GM04503 (cell line): ENCODE data around the gene ZMIZ1.
"Not testable (repeated sequence)": the region's sequence is repeated elsewhere in the genome, so short reads cannot be mapped to it uniquely, and the experiment has no call there.

Experiments
- DNase-seq: peaks from one replicate; pipeline ENCODE4 v3.0.0-alpha.2; 2012; ENCODE audit warnings: low read depth

Gene ZMIZ1

DNA sequence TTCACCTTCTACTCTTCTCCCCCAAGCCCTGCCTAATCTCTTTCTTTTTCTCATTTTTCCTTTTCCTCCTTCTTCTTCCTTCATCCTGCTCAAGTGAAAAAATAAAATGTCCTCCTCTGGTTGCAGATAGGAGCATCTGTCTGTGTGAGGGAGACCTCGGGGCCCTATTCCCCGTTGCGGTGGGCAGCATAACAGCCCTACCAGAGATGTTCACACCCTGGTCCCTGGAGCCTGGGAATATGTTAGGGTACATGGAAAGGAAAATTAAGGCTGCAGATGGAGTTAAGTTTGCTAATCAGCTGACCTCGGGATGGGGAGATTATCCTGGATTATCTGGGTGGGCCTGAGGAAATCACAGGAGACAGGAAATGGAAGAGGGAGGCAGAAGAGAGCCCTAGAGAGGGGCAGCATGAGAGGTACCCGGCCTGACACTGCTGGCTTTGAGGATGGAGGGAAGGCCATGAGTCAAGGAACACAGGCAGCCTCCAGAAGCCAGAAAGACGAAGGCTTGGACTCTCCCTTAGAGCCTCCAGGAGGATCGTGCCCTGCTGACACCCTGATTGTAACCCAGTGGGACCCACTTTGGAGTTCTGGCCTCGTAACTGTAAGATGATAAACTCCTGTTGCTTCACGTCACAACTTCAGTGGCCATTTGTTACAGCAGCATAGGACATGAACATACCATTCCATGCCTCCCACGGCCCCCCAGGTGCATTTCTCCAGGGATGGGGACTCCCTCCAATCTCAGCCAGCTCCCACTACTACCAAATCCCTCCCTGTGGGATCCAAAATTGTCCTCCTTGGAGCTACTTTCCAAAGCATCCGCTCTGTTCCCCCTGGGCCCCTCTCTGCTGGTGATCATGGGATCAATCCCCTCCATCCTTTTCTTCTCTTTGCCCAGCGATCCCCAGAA is 39.0 kb upstream of the ZMIZ1 start:
- DNase-seq = no peak

DNA sequence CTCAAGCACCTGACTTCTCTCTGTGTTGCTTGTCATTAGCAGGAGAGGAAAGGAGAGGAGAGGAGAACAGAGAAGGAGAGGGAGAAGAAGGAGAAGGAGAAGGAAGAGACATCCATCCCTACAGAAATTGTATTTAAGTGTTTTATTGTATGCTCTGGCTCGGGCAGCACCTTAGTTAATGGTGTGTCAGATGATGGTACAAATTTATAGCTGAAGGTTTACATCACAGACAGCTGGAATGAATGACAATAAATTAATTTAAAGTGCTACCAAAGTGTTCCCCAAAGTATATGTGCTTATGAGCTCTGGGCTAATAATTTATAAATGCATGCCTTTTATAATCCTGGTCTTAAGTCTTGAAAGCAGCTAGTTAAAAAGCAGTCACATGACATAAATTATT is 38.1 kb upstream of the ZMIZ1 start:
- no peak for DNase-seq

- DNase-seq = no peak
These were observed 37.0 kb upstream of the ZMIZ1 start for GRCh38 chr10:79031723-79032122.

DNA sequence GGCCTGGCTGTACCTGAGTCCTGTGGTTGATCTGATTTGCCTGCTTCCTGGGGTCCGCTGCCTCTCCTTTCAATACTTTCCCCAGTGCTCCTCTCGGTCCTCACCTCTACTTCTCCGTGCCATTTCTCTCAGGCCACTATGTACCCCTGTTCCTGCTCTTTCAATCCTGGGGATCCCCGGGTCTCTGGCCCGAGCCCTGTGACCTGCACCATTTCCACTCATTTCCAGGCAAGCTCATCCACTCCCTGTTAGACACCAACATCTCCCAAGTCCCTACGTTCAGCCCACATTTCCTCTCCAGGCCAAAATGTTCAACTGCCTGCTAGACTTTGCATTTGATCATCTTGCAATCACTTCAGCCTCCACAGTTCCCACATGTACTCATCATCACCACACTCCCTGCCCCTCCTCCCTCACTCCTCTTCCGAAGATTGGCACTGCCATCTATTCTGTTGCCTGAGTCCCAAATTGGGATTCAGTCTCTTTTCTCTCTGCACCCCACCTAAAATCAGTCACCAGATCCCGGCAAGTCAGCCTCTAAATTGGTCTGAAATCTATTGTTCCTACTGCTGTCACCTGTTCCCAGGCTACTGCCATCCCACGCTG is 34.4 kb upstream of the ZMIZ1 start:
- DNase-seq = no peak

DNA sequence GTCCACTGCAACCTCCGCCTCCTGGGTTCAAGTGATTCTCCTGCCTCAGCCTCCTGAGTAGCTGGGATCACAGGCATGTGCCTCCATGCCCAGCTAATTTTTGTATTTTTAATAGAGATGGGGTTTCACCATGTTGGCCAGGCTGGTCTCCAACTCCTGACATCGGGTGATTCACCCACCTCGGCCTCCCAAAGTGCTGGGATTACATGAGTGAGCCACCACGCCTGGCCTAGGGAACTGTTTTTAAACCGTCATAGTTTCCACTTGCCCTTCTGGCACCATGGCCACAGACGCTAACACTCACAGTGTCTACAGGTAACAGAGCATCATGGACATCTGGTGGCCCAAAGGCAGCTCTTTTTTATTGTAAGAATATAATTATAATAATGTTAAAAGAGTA is 32.4 kb upstream of the ZMIZ1 start:
- not testable (repeated sequence) for DNase-seq

- no peak for DNase-seq
These were observed 30.5 kb upstream of the ZMIZ1 start for GRCh38 chr10:79038104-79038840.

DNA sequence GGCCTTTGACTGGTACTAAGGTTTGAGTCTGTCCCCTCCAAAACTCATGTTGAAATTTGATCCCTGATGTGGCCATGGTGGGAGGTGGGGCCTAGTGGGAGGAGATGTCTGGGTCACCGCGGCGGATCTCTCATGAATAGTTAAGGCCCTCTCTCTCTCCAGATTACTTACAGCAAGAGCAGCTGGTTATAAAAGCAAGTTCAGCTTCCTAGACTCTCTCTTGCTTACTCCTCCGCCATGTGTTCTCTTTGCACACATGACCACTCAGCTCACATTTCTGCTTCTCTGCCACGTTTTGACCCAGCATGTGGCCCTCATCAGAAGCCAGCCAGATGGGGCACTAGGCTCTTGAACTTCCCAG is 29.9 kb upstream of the ZMIZ1 start:
- no peak for DNase-seq

DNA sequence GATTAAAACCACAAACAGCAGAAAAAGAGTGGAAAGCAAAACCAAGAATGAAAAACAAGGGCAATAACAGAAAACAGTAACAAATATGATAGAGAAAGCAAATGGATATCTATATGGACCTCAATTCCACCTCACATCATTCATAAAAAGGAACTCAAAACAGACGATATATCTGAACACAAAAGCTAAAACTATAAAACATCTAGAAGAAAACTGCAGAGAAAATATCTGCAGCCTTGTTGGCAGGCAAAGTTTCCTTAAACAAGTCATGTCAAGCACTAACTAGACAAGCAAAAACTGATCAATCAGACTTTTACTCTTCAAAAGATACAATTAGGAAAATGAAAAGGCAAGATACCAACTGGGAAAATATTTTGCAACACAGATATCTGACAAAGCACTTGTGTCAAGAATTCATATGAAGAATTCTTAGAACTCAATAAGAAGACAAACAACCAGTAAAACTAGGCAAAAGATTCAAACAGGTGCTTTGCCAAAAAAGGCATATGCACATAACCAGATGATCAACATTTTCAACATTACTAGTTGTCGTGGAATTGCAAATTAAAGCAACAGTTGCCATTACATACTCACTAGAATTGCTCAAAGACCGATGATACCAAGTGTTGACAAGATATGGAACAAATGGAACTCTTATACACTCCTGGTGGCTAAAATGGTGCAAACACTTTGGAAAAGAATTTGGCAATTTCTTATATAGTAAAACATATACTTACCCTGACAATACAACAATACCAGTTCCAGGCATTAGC is 25.9 kb upstream of the ZMIZ1 start:
- no peak for DNase-seq

DNA sequence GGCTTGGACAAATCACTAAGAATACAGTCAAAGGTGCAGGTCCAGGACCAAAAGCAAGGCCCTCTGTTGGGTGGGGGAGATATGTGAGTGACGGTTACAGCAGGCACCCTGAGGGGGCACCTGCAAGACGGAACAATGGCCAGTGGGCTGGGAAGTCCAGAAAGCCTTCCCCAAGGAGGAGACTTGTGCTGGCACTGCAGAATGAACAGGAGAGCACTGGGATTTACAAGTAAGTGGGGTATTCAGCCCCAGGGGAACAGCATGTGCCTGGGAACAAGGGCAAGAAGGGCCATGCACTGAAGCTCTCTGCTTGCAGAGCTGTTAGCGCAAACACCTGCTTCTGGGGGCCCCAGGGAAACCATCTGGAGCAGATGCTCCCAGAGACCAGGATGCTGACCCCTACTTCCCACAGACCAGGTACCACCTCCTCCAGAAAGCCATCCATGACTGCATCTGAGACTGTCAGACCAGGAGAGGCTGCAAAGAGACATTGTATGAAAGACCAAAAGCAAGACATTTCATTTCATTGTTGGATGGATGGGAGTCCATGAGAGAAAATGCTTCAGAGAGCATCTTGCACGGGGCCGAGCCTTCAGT is 24.6 kb upstream of the ZMIZ1 start:
- no peak for DNase-seq

DNA sequence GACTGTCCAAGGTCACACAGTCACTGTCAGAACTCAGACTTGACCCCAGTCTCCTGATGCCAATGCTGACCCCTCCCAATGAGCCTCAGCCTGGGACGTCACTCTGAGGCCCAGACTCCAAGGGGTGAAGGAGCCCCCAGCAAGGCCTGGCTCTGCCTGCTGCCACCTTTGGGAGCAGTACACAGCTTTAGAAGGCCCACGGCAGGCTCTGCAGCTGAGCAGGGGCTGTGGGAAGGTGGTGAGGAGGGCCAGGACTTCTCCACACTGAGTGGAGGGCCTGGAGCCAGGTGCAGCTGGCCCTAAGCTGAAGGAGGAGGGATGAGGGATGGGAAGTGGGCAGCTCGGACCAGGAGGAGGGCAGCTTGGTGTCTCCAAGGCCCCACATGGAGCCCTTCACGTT is 23.9 kb upstream of the ZMIZ1 start:
- DNase-seq = no peak

DNA sequence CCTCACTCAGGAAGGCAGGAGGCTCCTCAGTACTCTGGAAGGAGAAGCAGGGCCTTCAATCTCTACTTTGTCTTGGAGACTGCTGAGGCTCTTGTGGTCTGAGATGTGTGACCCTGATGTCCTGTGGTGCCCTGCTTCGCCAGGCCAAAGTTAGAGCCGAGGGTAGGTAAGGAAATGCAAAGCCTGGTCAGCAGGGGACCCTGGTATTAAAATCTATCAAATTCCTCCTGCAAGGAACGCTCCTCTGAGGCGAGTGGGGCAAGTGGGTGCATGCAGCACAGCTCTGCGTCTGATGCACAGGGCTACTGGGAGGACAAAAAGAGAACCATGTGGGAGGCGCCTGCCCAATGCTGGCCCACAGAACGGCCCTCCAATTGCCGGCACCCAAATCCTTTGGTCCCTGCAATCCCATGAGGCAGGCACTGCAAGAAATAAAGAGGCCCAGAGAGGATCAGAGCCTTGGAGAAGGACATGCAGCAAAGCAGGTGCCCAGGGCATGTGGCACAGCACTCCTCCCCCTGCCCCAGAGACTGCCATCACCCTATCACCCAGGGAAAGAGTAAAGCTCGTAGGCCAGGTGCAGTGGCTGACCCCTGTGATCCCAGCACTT is 23.1 kb upstream of the ZMIZ1 start:
- no peak for DNase-seq

GRCh38 chr10:79046326-79046725 is 22.4 kb upstream of the ZMIZ1 start:
- no peak for DNase-seq

- no peak for DNase-seq
These were observed 21.8 kb upstream of the ZMIZ1 start for GRCh38 chr10:79046741-79047583.

DNA sequence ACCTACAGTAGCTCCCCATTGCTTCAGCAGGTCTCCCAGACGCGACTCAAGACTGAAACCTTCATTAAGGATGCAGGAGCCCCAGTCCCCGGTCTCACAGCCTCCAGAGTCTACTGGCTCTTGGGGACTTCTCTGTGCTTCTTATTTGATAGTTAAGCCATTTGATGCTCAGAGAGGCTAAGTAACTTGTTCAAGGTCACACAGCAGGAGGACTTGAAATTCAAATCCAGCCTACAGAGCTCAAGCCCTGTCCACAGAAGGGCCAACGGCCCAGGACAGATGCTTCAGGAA is 21.2 kb upstream of the ZMIZ1 start:
- DNase-seq = no peak

DNA sequence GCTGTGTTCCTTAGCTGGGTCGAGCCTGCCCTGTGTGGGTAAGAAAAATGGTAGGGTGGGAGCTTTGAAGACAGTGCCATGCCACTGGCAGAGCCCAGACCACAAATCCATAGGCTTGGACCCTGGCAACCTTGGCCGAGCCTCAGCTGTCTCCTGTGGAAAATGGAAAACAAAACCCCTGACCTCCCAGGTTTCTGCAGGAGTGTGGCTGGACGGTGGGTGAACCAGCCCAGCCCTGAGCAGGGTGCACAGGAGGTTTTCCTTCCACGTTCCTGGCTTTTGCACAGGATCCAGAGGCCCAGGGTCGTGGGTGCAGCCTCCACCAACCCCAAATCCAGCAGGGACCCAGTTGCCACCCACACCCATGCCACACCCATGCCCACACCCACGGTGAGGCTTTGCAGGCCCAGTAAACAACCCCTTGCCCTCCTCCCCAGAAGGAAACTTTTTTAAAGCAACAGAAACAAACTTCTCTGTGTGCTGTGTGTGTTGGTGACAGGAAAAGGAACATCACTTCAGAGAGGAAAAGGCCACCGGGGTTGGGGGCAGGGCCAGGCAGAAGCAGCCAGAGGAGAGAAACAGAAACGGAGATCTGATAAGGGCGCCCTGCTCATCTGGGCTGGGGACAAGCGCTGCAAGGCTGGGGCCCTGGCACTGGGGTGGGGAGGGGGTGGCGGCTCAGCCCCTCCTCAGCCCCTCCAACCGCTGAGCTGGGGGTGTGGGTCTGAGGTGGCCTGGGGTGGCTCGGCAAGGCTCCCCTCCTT is 20.7 kb upstream of the ZMIZ1 start:
- DNase-seq = no peak

DNA sequence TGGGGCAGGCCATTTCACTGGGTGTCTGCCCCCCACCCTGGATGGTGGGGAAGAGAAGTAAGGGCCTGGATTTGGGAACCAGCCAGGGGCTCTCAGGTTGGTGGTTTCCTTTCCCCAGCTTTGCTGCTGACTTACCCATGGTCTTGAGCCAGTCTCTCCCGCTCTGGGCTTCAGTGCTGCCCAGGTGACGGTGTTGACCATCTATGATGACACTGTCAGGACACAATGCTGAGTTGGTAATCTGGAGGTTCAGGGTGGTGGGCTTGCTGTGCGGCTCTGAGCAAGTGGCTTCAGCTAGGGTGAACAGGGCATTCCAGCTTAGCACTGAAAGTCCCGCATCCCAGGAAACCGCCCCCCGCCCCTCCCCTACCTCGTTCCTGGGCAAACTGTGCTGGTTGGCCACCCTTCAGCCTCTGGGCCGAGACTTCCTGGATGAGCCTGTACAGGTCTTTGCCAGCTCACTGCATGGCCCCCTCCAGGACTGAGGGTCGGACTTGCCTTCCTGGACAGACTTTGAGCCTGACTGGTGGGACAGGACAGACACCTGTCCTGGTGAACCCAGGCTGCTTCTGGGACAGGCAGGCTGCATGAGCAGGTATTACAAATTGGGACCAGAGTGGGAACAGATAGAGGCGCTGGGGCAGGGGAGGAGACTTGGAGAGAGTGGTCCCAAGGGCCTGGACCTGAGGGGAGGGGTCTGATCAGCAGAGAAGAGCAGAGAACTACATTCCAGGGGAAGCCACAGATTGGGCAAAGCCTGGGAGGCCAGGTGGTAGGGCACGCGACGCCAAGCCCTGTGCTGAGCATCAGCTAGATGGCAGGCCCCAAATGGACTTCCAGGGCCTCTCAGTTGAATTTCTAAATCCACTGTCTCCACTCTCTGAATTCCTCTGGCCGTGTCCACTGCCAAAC is 19.9 kb upstream of the ZMIZ1 start:
- DNase-seq = no peak

DNA sequence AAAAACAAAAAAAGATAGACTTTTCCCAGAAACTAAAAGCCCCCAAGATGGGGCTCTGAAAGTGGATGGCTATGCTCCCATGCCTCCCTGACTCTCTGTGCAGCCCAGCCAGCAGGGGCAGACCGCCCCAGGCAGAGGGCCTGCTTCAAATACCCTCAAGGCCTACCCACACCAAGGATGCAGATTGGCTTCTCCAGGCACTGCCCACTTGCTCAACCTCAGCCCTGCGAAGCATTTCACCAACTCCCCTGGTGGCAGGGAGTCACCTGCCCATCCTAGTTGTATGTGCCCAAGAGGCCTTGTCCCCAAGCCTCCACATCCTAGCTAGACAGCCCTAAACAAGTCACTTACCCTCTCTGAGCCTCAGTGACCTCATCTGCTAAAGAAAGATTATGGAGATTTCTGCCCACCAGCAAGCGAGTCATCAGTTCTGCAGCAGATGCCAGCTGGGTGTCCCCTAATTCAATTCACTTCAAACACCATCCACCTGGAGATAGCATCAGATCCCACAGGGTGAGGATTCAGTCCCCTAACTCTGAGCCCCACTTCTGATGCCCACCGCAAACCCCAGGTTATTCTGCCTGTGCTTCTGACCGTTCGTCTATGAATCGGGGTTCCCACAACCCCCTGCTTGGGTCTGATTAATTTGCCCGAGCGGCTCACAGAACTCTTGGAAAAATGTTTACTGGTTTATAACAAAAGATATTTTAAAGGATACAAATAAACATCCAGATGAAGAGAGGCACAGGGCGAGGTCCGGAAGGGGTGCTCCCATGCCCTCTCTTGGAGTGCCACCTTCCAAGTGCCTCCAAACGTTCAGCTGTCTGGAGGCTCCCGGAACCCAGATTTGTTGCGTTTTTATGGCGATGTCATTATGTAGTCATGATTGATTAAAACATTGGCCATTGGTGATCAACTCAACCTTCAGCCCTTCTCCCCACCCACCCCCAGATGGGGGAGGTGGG is 18.6 kb upstream of the ZMIZ1 start:
- DNase-seq = no peak
